Osteocyte (in vitro differentiated cells): ENCODE data around the gene SLC6A11. TPM values are rescaled to one million over a fixed set of nuclear protein-coding genes. Genes with fewer than 3 reads are reported as not detected.
A peak's percentile ranks its signal among the peaks of the same experiment; 100 is the strongest.

ENCODE experiments used
- DNase-seq: peaks from one replicate; pipeline ENCODE4 v3.0.0; 2021; ENCODE audit warnings: mixed read lengths; ENCODE audit not compliant: unreplicated experiment; ENCODE audit errors: extremely low spot score
- H3K27ac Mint-ChIP-seq: one replicate; pipeline ENCODE4 v1.8.0; 2021; ENCODE audit warnings: mild to moderate bottlenecking, mixed read lengths; ENCODE audit not compliant: unreplicated experiment
- H3K27me3 Mint-ChIP-seq: one replicate; pipeline ENCODE4 v1.8.0; 2021; ENCODE audit warnings: mixed read lengths; ENCODE audit not compliant: unreplicated experiment
- H3K36me3 Mint-ChIP-seq: one replicate; pipeline ENCODE4 v1.8.0; 2021; ENCODE audit warnings: mixed read lengths; ENCODE audit not compliant: unreplicated experiment
- H3K4me1 Mint-ChIP-seq: one replicate; pipeline ENCODE4 v1.8.0; 2021; ENCODE audit warnings: mixed read lengths; ENCODE audit not compliant: unreplicated experiment
- H3K4me3 Mint-ChIP-seq: one replicate; pipeline ENCODE4 v1.8.0; 2021; ENCODE audit warnings: mild to moderate bottlenecking, moderate library complexity, mixed read lengths; ENCODE audit not compliant: unreplicated experiment
- H3K9me3 Mint-ChIP-seq: one replicate; pipeline ENCODE4 v1.8.0; 2021; ENCODE audit warnings: mixed read lengths; ENCODE audit not compliant: unreplicated experiment
- total RNA-seq: library from RNA; stranded (reverse); gene quantifications from 2 replicates; pipeline ENCODE4 v1.2.1, GENCODE V29; 2021
- TF ChIP-seq, protein P1 (sequence below): fragments of 200-600 bp; sonication (generic); IDR thresholded peaks from 2 replicates; pipeline ENCODE4 v1.5.0; 2021; ENCODE audit warnings: antibody characterized with exemption, mild to moderate bottlenecking, moderate library complexity

The SLC6A11 gene
- total RNA-seq, 1 donor from 2014 or later: not detected

- no peaks in the 10 kb centered on the region for H3K9me3 Mint-ChIP-seq
Measured at GRCh38 chr3:10930666-10931040, 114.6 kb downstream of the SLC6A11 start.

DNA sequence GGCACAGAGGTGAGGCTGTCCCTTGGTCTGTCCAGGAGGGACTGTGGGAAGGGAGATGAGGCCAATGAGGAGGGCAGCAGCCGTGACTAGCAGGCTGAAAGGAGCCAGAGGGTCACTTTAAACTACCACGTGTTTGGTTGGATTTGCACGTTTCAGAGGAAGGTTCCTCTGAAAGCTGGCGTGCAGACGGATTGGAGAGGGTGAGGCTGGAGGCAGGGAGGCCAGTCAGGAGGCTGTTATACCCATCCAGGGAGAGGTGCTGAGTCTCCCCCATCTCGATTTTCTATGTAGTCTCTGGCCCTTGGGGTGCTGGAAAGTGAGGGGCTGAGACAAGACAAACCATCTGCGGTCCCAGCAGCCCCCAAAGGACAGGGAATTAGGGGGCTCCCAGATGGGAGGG is 116.6 kb downstream of the SLC6A11 start:
- Mint-ChIP-seq H3K9me3 (no peaks in the 10 kb centered on the region), H3K36me3 (no peaks in the 10 kb centered on the region), H3K27me3 (peaks cover 18% of the 10 kb centered on the region), H3K27ac (no peak overlapping the region), H3K4me1 (peaks cover 12% of the 10 kb centered on the region), H3K4me3 (no peak overlapping the region)
- TF ChIP-seq, protein P1, sequence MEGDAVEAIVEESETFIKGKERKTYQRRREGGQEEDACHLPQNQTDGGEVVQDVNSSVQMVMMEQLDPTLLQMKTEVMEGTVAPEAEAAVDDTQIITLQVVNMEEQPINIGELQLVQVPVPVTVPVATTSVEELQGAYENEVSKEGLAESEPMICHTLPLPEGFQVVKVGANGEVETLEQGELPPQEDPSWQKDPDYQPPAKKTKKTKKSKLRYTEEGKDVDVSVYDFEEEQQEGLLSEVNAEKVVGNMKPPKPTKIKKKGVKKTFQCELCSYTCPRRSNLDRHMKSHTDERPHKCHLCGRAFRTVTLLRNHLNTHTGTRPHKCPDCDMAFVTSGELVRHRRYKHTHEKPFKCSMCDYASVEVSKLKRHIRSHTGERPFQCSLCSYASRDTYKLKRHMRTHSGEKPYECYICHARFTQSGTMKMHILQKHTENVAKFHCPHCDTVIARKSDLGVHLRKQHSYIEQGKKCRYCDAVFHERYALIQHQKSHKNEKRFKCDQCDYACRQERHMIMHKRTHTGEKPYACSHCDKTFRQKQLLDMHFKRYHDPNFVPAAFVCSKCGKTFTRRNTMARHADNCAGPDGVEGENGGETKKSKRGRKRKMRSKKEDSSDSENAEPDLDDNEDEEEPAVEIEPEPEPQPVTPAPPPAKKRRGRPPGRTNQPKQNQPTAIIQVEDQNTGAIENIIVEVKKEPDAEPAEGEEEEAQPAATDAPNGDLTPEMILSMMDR: no peak
- no peak for DNase-seq

More at GRCh38 chr3:10930666-10931040, 114.6 kb downstream of the SLC6A11 start:
- peaks cover 25% of the 10 kb centered on the region for H3K4me1 Mint-ChIP-seq
- no peaks in the 10 kb centered on the region for H3K36me3 Mint-ChIP-seq
- H3K27ac Mint-ChIP-seq: no peak overlapping the region
- TF ChIP-seq, protein P1: no peak
- H3K4me3 Mint-ChIP-seq: no peak overlapping the region
- no peak for DNase-seq
- H3K27me3 Mint-ChIP-seq: peaks cover 13% of the 10 kb centered on the region

DNA sequence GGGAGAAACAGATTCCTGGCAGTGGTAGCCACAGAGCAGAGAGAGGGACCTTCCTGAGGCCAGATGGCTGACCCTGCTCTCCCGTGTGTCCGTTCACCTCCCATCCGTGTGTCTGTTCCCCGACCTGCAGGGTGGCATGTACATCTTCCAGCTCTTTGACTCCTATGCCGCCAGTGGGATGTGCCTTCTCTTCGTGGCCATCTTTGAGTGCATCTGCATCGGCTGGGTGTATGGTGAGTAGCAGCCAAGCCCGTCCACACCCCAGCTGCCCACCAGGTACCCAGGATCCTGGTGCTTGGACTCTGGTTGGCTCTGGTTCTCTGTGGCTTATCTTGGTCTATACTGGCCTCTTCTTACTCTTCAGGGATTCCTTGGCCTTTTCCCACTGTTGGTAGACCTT is 117.0 kb downstream of the SLC6A11 start:
- DNase-seq: no peak
- Mint-ChIP-seq H3K36me3 (no peaks in the 10 kb centered on the region), H3K4me1 (peaks cover 12% of the 10 kb centered on the region), H3K4me3 (no peak overlapping the region), H3K9me3 (no peaks in the 10 kb centered on the region), H3K27ac (peak overlapping the region; percentile 3), H3K27me3 (peaks cover 18% of the 10 kb centered on the region)
- TF ChIP-seq, protein P1: no peak

DNA sequence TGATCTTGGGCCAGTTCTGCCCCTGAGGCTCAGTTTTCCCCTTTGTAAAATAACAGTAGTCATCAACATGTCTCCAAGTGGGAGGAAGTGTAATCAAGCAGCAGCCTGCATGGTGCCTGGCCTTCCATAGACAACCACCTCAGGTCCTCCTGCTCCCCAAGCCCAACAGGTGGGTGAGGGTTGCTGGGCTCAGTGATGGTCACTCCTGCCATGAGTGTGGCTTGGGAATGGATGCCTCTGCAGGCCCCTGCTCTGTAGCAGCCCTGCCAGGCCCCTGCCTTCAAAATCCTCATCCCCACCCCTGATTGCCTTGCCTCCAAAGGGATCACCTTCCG is 117.4 kb downstream of the SLC6A11 start:
- H3K4me3 Mint-ChIP-seq: no peak overlapping the region

GRCh38 chr3:10933805-10934481 is 117.9 kb downstream of the SLC6A11 start:
- DNase-seq: no peak
- H3K27me3 Mint-ChIP-seq: peaks cover 17% of the 10 kb centered on the region
- no peaks in the 10 kb centered on the region for H3K36me3 Mint-ChIP-seq
- TF ChIP-seq, protein P1: no peak
- H3K4me3 Mint-ChIP-seq: no peak overlapping the region
- H3K9me3 Mint-ChIP-seq: no peaks in the 10 kb centered on the region
- H3K27ac Mint-ChIP-seq: peak overlapping the region; percentile 32
- H3K4me1 Mint-ChIP-seq: peaks cover 12% of the 10 kb centered on the region

More for the DNA sequence above, 117.4 kb downstream of the SLC6A11 start:
- H3K9me3 Mint-ChIP-seq: no peaks in the 10 kb centered on the region
- peaks cover 19% of the 10 kb centered on the region for H3K27me3 Mint-ChIP-seq
- TF ChIP-seq, protein P1: no peak
- no peak for DNase-seq
- no peaks in the 10 kb centered on the region for H3K36me3 Mint-ChIP-seq
- H3K27ac Mint-ChIP-seq: peak overlapping the region; percentile 32
- H3K4me1 Mint-ChIP-seq: peaks cover 12% of the 10 kb centered on the region
